CD14-positive monocyte (primary cell): ENCODE results near the gene NAA38. TPM values are rescaled to one million over a fixed set of nuclear protein-coding genes. Genes with fewer than 3 reads are reported as not detected.

Source experiments
- DNase-seq, 3 donors: peaks; one replicate each; pipeline ENCODE4 v3.0.0-alpha.2; 2011 to 2022
- H2AFZ ChIP-seq: 2 replicates; pipeline ENCODE4 v1.6.0; 2012; ENCODE audit warnings: mild to moderate bottlenecking, low read depth, low read length, inconsistent platforms; ENCODE audit not compliant: insufficient read depth, poor library complexity, severe bottlenecking
- H3K27ac ChIP-seq, 2 donors: 1 replicate in 1 of 2; 2 replicates in 1 of 2; pipeline ENCODE4 v1.5.1; 2012 to 2013; ENCODE audit warnings: low read length in 2 of 2, control low read depth in 1 of 2, inconsistent platforms in 1 of 2, low read depth in 1 of 2, mild to moderate bottlenecking in 1 of 2
- H3K27me3 ChIP-seq, 2 donors: one replicate each; pipeline versions ENCODE4 v1.6.0 to v1.6.1; 2011 to 2013; ENCODE audit warnings: low read length in 2 of 2; ENCODE audit not compliant: control insufficient read depth in 2 of 2, insufficient read depth in 2 of 2
- H3K36me3 ChIP-seq, 2 donors: replicated peaks in 1 of 2; 1 replicate in 1 of 2; 2 replicates in 1 of 2; pipeline versions ENCODE4 v1.5.1 to v1.6.1; 2012 to 2013; ENCODE audit warnings: low read length in 2 of 2, control low read depth in 1 of 2, inconsistent platforms in 1 of 2, mild to moderate bottlenecking in 1 of 2; ENCODE audit not compliant: insufficient read depth in 2 of 2, control insufficient read depth in 1 of 2
- H3K4me1 ChIP-seq, 2 donors: 1 replicate in 1 of 2; 2 replicates in 1 of 2; pipeline versions ENCODE4 v1.5.1 to v1.6.1; 2012 to 2013; ENCODE audit warnings: low read length in 2 of 2, control low read depth in 1 of 2, inconsistent platforms in 1 of 2, mild to moderate bottlenecking in 1 of 2, moderate library complexity in 1 of 2; ENCODE audit not compliant: insufficient read depth in 2 of 2, control insufficient read depth in 1 of 2
- H3K4me2 ChIP-seq: replicated peaks from 2 replicates; pipeline ENCODE3; 2012; ENCODE audit warnings: low read length, moderate library complexity, mild to moderate bottlenecking; ENCODE audit not compliant: poor library complexity, severe bottlenecking; ENCODE audit errors: extremely low read depth
- H3K4me3 ChIP-seq, 3 experiments: fragments of 200-600 bp in 1 of 3; sonication (generic) in 1 of 3; replicated peaks in 1 of 3; 1 replicate in 2 of 3; 2 replicates in 1 of 3; pipeline ENCODE4 v1.5.1; 2011 to 2013; ENCODE audit warnings: low read length in 3 of 3, mild to moderate bottlenecking in 3 of 3, control low read depth in 2 of 3, low read depth in 2 of 3, inconsistent platforms in 1 of 3, moderate library complexity in 1 of 3
- H3K79me2 ChIP-seq: 2 replicates; pipeline ENCODE4 v1.6.0; 2012; ENCODE audit warnings: mild to moderate bottlenecking, control low read depth, inconsistent platforms, low read length, moderate library complexity; ENCODE audit not compliant: insufficient read depth
- H3K9ac ChIP-seq: 2 replicates; pipeline ENCODE4 v1.6.0; 2017; ENCODE audit warnings: low read length, mild to moderate bottlenecking; ENCODE audit not compliant: insufficient read depth, poor library complexity, severe bottlenecking
- H3K9me3 ChIP-seq, 2 donors: replicated peaks in 1 of 2; 1 replicate in 1 of 2; 2 replicates in 1 of 2; pipeline versions ENCODE4 v1.5.1 to v1.6.1; 2012 to 2013; ENCODE audit warnings: low read length in 2 of 2, control low read depth in 1 of 2; ENCODE audit not compliant: control insufficient read depth in 1 of 2, insufficient read depth in 1 of 2
- H4K20me1 ChIP-seq: 2 replicates; pipeline ENCODE4 v1.6.0; 2012; ENCODE audit warnings: mild to moderate bottlenecking, low read length, control low read depth, moderate library complexity; ENCODE audit not compliant: insufficient read depth
- H3K27ac Mint-ChIP-seq, 7 donors: one replicate each; pipeline ENCODE4 v1.8.0; 2020; ENCODE audit warnings: mild to moderate bottlenecking in 7 of 7, mixed read lengths in 7 of 7, moderate library complexity in 6 of 7, inconsistent platforms in 2 of 7
- H3K27me3 Mint-ChIP-seq, 3 donors: one replicate each; pipeline ENCODE4 v1.8.0; 2021 to 2022; ENCODE audit warnings: low read depth in 3 of 3, mild to moderate bottlenecking in 3 of 3, mixed read lengths in 3 of 3, moderate library complexity in 3 of 3, inconsistent platforms in 1 of 3
- H3K36me3 Mint-ChIP-seq, 2 donors: one replicate each; pipeline ENCODE4 v1.8.0; 2020; ENCODE audit warnings: mixed read lengths in 2 of 2, inconsistent platforms in 1 of 2, mild to moderate bottlenecking in 1 of 2
- H3K4me1 Mint-ChIP-seq: one replicate; pipeline ENCODE4 v1.8.0; 2020; ENCODE audit warnings: mild to moderate bottlenecking, mixed read lengths
- H3K4me3 Mint-ChIP-seq, 2 donors: one replicate each; pipeline ENCODE4 v1.8.0; 2020; ENCODE audit warnings: mild to moderate bottlenecking in 2 of 2, mixed read lengths in 2 of 2, moderate library complexity in 1 of 2
- H3K9me3 Mint-ChIP-seq, 7 donors: one replicate each; pipeline ENCODE4 v1.8.0; 2020 to 2022; ENCODE audit warnings: mixed read lengths in 7 of 7, mild to moderate bottlenecking in 6 of 7, moderate library complexity in 6 of 7, inconsistent platforms in 2 of 7
- WGBS: methylation state at CpG from one replicate; pipeline ENCODE4 v1.1.5; 2013; ENCODE audit warnings: missing lambda C conversion rate; ENCODE audit not compliant: insufficient coverage; 5-methylcytosine and 5-hydroxymethylcytosine counted together
- intact Hi-C, 2 donors: fragments of 100-400 bp; cut with micrococcal nuclease; formaldehyde crosslinking; loops; one replicate each; pipeline versions ENCODE4 v1.15.0 to v1.15.1; 2023
- polyA plus RNA-seq, 3 donors: library from polyadenylated mRNA; depleted of rRNA in 1 of 3; unstranded in 2 of 3; stranded (reverse) in 1 of 3; fragments of 300-500 nt in 2 of 3; fragments of >200 nt in 1 of 3; fragmentation: Illumina TruSeq in 2 of 3; gene quantifications; 1 replicate in 2 of 3; 2 replicates in 1 of 3; pipeline ENCODE4 v1.2.3, GENCODE V29; 2012 to 2021
- TF ChIP-seq, protein P1 (sequence below): fragments of 200-600 bp; IDR thresholded peaks from one replicate; pipeline ENCODE4 v1.8.0; 2022; ENCODE audit warnings: antibody characterized with exemption, mild to moderate bottlenecking

Gene NAA38
- polyA plus RNA-seq, 3 donors: 63.8 to 197 (median 148) TPM

DNA sequence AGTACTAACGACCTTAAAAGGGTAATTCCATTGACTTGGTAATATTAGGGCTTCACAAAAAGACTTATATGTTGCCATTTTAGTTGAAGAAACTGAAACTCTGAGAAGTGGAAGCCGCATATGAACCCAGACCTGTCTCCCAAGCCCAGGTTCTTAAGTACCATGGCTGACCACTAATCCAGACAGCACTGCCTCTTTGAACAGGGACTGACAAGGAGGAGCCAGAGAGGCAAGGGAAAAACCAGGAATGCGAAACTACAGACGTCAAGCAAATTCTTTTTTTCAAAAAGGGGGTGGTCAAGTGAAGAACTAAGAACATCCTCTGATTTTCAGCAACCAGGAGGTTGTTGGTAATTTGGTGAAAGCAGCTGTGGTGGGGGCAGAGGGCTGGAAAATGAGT is 15.7 kb upstream of the NAA38 start:
- H3K9me3 Mint-ChIP-seq: no peaks in the 10 kb centered on the region
- no peak overlapping the region for H2AFZ ChIP-seq
- no peaks in the 10 kb centered on the region for H3K9me3 ChIP-seq
- WGBS: 96% methylated on average over 3 of the region's 4 CpGs
- DNase-seq: no peak
- H3K79me2 ChIP-seq: peaks cover 66% of the 10 kb centered on the region
- no peaks in the 10 kb centered on the region for H3K27me3 Mint-ChIP-seq
- H3K4me1 ChIP-seq: peaks cover 63 to 83% of the 10 kb centered on the region in 2 donors
- no peaks in the 10 kb centered on the region for H3K36me3 ChIP-seq
- H3K27ac Mint-ChIP-seq: peak overlapping the region in 5 of 7 donors; percentile 9 to 62 (median 58)
- intact Hi-C loops: loop anchor here in 1 of 2 donors (1.0 kb wide), 1 partner anchor 10 kb away; no protein-coding TSS in a partner anchor
- H3K27ac ChIP-seq: no peak overlapping the region
- H4K20me1 ChIP-seq: no peaks in the 10 kb centered on the region
- TF ChIP-seq, protein P1, sequence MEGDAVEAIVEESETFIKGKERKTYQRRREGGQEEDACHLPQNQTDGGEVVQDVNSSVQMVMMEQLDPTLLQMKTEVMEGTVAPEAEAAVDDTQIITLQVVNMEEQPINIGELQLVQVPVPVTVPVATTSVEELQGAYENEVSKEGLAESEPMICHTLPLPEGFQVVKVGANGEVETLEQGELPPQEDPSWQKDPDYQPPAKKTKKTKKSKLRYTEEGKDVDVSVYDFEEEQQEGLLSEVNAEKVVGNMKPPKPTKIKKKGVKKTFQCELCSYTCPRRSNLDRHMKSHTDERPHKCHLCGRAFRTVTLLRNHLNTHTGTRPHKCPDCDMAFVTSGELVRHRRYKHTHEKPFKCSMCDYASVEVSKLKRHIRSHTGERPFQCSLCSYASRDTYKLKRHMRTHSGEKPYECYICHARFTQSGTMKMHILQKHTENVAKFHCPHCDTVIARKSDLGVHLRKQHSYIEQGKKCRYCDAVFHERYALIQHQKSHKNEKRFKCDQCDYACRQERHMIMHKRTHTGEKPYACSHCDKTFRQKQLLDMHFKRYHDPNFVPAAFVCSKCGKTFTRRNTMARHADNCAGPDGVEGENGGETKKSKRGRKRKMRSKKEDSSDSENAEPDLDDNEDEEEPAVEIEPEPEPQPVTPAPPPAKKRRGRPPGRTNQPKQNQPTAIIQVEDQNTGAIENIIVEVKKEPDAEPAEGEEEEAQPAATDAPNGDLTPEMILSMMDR: no peak
- H3K27me3 ChIP-seq: no peaks in the 10 kb centered on the region
- H3K36me3 Mint-ChIP-seq: peaks cover 5% of the 10 kb centered on the region in 2 donors
- no peak overlapping the region for H3K9ac ChIP-seq
- no peak overlapping the region for H3K4me3 ChIP-seq
- H3K4me2 ChIP-seq: no peak overlapping the region
- no peak overlapping the region for H3K4me3 Mint-ChIP-seq
- peaks cover 72% of the 10 kb centered on the region for H3K4me1 Mint-ChIP-seq

DNA sequence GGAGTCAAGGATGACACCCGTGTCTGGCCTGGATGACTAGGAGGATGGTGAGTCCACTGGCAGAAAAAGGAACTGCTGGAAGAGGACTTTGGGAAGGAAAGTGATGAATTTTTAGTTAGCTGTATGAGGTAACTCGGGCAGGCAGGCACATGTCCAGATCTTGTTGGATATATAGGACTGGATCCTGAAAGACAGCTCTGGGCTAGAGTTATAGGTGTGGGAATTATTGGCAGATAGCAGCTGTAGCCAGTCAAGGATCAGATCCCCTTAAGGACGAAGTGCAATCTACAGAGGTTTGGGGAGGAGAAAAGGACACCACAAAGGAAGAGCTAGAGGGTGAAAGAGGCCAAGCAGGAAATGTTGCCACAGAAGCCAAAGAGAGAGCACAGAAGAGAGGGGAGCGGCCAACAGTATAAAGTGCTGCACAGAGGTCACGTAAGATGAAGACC is 10.5 kb upstream of the NAA38 start:
- H3K9me3 ChIP-seq: no peaks in the 10 kb centered on the region
- H3K79me2 ChIP-seq: peaks cover 52% of the 10 kb centered on the region
- 0% methylated on average over 5 of the region's 5 CpGs for WGBS
- H3K4me3 ChIP-seq: peak overlapping the region in 1 of 3 experiments; percentile 58
- Mint-ChIP-seq H3K4me3 (peak overlapping the region; percentile 47 to 86), H3K36me3 (peaks cover 9 to 16% of the 10 kb centered on the region in 2 donors), H3K27me3 (no peaks in the 10 kb centered on the region), H3K4me1 (peaks cover 51% of the 10 kb centered on the region), H3K9me3 (peaks cover 0 to 3% (median 0%) of the 10 kb centered on the region in 7 donors), H3K27ac (peak overlapping the region; percentile 70 to 92 (median 85))
- intact Hi-C loops: loop anchor here in 1 of 2 donors (2.0 to 5.0 kb wide), 2 partner anchors 13 to 189 kb away; no protein-coding TSS in a partner anchor
- no peaks in the 10 kb centered on the region for H3K27me3 ChIP-seq
- H3K4me2 ChIP-seq: peak overlapping the region; percentile 71
- peaks cover 0 to 17% of the 10 kb centered on the region in 2 donors for H3K36me3 ChIP-seq
- DNase-seq: peak in 1 of 3 donors; percentile 62
- H2AFZ ChIP-seq: peak overlapping the region; percentile 78
- H4K20me1 ChIP-seq: no peaks in the 10 kb centered on the region
- H3K27ac ChIP-seq: peak overlapping the region; percentile 19 to 74
- H3K4me1 ChIP-seq: peaks cover 47 to 61% of the 10 kb centered on the region in 2 donors
- peak overlapping the region; percentile 18 for H3K9ac ChIP-seq
- TF ChIP-seq, protein P1: no peak
